ENCODE results near the gene ZNF770. TPM values are rescaled to one million over a fixed set of nuclear protein-coding genes. Genes with fewer than 3 reads are reported as not detected.

Gene ZNF770
- 50.8 and 56.7 TPM in 2 replicates for total RNA-seq

GRCh38 chr15:34988027-34988902, at the start of gene ZNF770:
Gene ZNF770 (minus strand): TSS chr15:34988287. CDS start chr15:34983434, 4,853 bp downstream.

GRCh38 chr15:34969340-34970097, 18.6 kb downstream of the ZNF770 start, which contains the start of gene AQR:
Gene AQR (minus strand): TSS chr15:34969742. CDS start chr15:34969613, 129 bp downstream.

Other genes with a start within 250 kb of the ZNF770 start
- gene GJD2, start 233.3 kb downstream of the ZNF770 start, total RNA-seq = not detected in 2 replicates
- 0.30 TPM in 1 of 2 replicates, not detected in the other for gene ACTC1, start 192.7 kb downstream of the ZNF770 start, total RNA-seq
- gene AQR, start 18.5 kb downstream of the ZNF770 start, total RNA-seq = 22.6 and 30.3 TPM in 2 replicates
- gene NANOGP8, start 97.0 kb upstream of the ZNF770 start, total RNA-seq = not detected in 2 replicates